ENCODE results near the gene DUOX2. TPM values are rescaled to one million over a fixed set of nuclear protein-coding genes. Genes with fewer than 3 reads are reported as not detected.
A peak's percentile ranks its signal among the peaks of the same experiment; 100 is the strongest.

The DUOX2 gene
- total RNA-seq, 4 donors from 2014 or later: not detected

DNA sequence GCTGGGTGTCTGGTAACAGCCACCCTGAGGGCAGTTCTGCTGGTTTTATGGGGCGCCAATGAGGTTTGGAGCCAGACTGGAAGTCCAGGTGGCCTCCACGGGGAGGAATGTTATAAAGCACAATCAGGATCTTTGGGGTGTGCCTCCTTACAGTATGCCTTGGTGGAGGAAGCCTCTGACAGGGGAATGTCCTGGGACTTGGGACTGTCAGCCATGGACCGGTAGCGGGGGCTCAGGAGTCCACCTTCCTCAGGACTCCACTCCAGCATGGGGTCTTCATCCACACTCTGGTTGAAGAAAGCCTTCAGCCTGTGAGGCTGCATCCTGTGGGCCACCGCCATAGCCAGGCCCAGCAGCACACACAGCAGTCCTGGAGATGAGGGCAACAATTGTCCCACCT, 5.0 kb upstream of the DUOX2 start:
- no peaks in the 10 kb centered on the region for H3K9me3 ChIP-seq
- H3K4me3 ChIP-seq: no peak overlapping the region
- H3K4me1 ChIP-seq: peaks cover 7 to 9% of the 10 kb centered on the region in 2 donors
- TF ChIP-seq POLR2A (IDR thresholded peaks at IDR 0.05): no peak
- TF ChIP-seq, protein P1, sequence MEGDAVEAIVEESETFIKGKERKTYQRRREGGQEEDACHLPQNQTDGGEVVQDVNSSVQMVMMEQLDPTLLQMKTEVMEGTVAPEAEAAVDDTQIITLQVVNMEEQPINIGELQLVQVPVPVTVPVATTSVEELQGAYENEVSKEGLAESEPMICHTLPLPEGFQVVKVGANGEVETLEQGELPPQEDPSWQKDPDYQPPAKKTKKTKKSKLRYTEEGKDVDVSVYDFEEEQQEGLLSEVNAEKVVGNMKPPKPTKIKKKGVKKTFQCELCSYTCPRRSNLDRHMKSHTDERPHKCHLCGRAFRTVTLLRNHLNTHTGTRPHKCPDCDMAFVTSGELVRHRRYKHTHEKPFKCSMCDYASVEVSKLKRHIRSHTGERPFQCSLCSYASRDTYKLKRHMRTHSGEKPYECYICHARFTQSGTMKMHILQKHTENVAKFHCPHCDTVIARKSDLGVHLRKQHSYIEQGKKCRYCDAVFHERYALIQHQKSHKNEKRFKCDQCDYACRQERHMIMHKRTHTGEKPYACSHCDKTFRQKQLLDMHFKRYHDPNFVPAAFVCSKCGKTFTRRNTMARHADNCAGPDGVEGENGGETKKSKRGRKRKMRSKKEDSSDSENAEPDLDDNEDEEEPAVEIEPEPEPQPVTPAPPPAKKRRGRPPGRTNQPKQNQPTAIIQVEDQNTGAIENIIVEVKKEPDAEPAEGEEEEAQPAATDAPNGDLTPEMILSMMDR (IDR thresholded peaks at IDR 0.05 in 4 of 5, conservative IDR thresholded peaks at IDR 0.05 in 1 of 5): no peak
- intact Hi-C loops (cut with DNase I; ENCODE audit: low total_unique reads): no loop called here
- peaks cover 39 to 42% (median 39%) of the 10 kb centered on the region in 3 donors for H3K27me3 ChIP-seq
- in situ Hi-C loops (cut with MboI; ENCODE audit: low sequenced_read_pairs in 4 of 4): no loop called here
- no peak for ATAC-seq
- H3K36me3 ChIP-seq: no peaks in the 10 kb centered on the region
- no peak overlapping the region for H3K27ac ChIP-seq
- DNase-seq: no peak

GRCh38 chr15:45118131-45118588, 4.2 kb upstream of the DUOX2 start:
- intact Hi-C loops (cut with DNase I; ENCODE audit: low total_unique reads) (no loop called here), in situ Hi-C loops (cut with MboI; ENCODE audit: low sequenced_read_pairs in 4 of 4) (no loop called here)
- H3K27ac ChIP-seq: no peak overlapping the region
- peak; percentile 60 to 73 for DNase-seq
- no peaks in the 10 kb centered on the region for H3K36me3 ChIP-seq
- H3K4me1 ChIP-seq: peaks cover 7 to 10% of the 10 kb centered on the region in 2 donors
- peaks cover 47 to 50% (median 48%) of the 10 kb centered on the region in 3 donors for H3K27me3 ChIP-seq
- peak overlapping the region; percentile 21 to 56 (median 39) for H3K4me3 ChIP-seq
- TF ChIP-seq, protein P1 (IDR thresholded peaks at IDR 0.05 in 4 of 5, conservative IDR thresholded peaks at IDR 0.05 in 1 of 5): peak; percentile 48 to 91 (median 74)
- TF ChIP-seq POLR2A (IDR thresholded peaks at IDR 0.05): no peak
- no peaks in the 10 kb centered on the region for H3K9me3 ChIP-seq
- ATAC-seq: peak; percentile 96 to 99

DNA sequence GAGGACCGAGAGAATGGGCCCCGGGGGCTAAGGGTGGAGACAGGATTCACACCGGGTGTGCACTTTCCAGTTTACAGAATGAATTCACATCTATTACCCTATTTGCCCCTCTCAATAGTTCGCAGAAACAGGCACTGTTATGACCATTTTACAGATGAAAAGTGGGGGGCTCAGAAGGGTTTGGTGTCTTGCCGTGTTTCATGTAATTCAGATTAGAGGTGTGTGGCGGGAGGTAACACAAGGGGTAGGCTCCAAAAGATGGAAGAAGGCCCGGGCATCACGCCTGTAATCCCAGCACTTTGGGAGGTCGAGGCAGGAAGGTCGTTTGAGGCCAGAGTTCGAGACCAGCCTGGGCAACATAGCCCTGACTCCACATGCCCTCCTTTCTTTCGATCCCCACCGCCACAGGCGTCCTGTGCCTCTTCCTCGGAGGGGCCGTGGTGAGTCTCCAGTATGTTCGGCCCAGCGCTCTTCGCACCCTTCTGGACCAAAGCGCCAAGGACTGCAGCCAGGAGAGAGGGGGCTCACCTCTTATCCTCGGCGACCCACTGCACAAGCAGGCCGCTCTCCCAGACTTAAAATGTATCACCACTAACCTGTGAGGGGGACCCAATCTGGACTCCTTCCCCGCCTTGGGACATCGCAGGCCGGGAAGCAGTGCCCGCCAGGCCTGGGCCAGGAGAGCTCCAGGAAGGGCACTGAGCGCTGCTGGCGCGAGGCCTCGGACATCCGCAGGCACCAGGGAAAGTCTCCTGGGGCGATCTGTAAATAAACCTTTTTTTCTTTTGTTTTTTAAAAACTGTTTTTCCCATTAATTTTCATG, 3.5 kb upstream of the DUOX2 start:
- H3K27me3 ChIP-seq: peaks cover 54 to 56% (median 54%) of the 10 kb centered on the region in 3 donors
- in situ Hi-C loops (cut with MboI; ENCODE audit: low sequenced_read_pairs in 4 of 4): no loop called here

DNA sequence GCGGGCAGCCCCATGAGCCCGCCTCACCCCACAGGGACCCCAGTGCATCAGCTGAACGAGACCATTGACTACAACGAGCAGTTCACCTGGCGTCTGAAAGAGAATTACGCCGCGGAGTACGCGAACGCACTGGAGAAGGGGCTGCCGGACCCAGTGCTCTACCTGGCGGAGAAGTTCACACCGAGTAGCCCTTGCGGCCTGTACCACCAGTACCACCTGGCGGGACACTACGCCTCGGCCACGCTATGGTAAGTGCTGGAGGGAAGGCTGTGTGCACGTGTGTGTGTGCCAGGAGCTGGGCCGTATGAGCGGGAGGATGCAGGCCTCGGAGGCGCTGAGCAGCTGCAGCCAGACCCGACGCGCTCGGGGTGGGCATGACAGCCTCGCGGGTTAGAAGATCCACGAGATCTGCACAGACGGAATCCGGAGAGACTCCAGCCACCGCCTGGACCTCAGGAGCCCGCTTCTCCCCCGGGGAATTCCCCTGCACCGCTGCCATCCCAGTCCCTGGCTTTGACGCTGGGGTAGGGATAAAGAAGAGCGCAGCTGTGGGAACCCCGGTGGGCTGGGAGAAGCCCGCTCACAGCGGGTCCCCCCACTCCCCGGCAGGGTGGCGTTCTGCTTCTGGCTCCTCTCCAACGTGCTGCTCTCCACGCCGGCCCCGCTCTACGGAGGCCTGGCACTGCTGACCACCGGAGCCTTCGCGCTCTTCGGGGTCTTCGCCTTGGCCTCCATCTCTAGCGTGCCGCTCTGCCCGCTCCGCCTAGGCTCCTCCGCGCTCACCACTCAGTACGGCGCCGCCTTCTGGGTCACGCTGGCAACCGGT, 2.7 kb upstream of the DUOX2 start:
- Histone ChIP-seq H3K4me3 (peak overlapping the region in 1 of 4 donors; percentile 23), H3K36me3 (no peaks in the 10 kb centered on the region), H3K27ac (no peak overlapping the region), H3K9me3 (no peaks in the 10 kb centered on the region), H3K4me1 (peaks cover 7 to 15% of the 10 kb centered on the region in 2 donors), H3K27me3 (peaks cover 62 to 65% (median 62%) of the 10 kb centered on the region in 3 donors)
- DNase-seq (no peak), ATAC-seq (no peak)
- TF ChIP-seq POLR2A (IDR thresholded peaks at IDR 0.05): no peak
- TF ChIP-seq, protein P1 (IDR thresholded peaks at IDR 0.05 in 4 of 5, conservative IDR thresholded peaks at IDR 0.05 in 1 of 5): no peak
- in situ Hi-C loops (cut with MboI; ENCODE audit: low sequenced_read_pairs in 4 of 4): no loop called here
- intact Hi-C loops (cut with DNase I; ENCODE audit: low total_unique reads): no loop called here

More for the DNA sequence above, 3.5 kb upstream of the DUOX2 start:
- TF ChIP-seq POLR2A (IDR thresholded peaks at IDR 0.05): no peak
- TF ChIP-seq, protein P1 (IDR thresholded peaks at IDR 0.05 in 4 of 5, conservative IDR thresholded peaks at IDR 0.05 in 1 of 5): no peak
- Histone ChIP-seq H3K36me3 (no peaks in the 10 kb centered on the region), H3K4me1 (peaks cover 7 to 15% of the 10 kb centered on the region in 2 donors), H3K9me3 (no peaks in the 10 kb centered on the region), H3K27ac (no peak overlapping the region), H3K4me3 (peak overlapping the region; percentile 21 to 56 (median 39))
- ATAC-seq: peak in 1 of 2 donors; percentile 29
- DNase-seq: no peak
- intact Hi-C loops (cut with DNase I; ENCODE audit: low total_unique reads): no loop called here

Measured in gastrocnemius medialis (tissue), 4 donors.